Pancreas (tissue), 10 donors: ENCODE data around the gene ANGEL1. TPM values are rescaled to one million over a fixed set of nuclear protein-coding genes. Genes with fewer than 3 reads are reported as not detected.

Experiments used
- ATAC-seq, 4 donors: fragments of 200-7000 bp; cut with Tn5 transposase; one replicate each; pipeline versions ENCODE4 v1.8.0 to v1.9.1; 2020; ENCODE audit warnings: mild to moderate bottlenecking in 4 of 4, moderate library complexity in 4 of 4
- DNase-seq, 6 donors: peaks; one replicate each; pipeline ENCODE4 v3.0.0-alpha.2; 2020
- FAIRE-seq: peaks from 2 replicates; lab custom pipeline; 2012; peaks lifted over from hg19 to GRCh38; lab: Jason Lieb, UNC
- H3K27ac ChIP-seq, 4 donors: fragments of 200-600 bp; sonication (generic); 1 replicate in 3 of 4; 2 replicates in 1 of 4; pipeline versions ENCODE4 v1.5.0 to v1.8.0; 2020
- H3K27me3 ChIP-seq, 4 donors: fragments of 200-600 bp; one replicate each; pipeline ENCODE4 v1.8.0; 2021
- H3K36me3 ChIP-seq, 3 donors: fragments of 200-600 bp; sonication (generic) in 1 of 3; one replicate each; pipeline versions ENCODE4 v1.5.0 to v1.8.0; 2020 to 2021
- H3K4me1 ChIP-seq, 3 donors: fragments of 200-600 bp; one replicate each; pipeline ENCODE4 v1.8.0; 2021
- H3K4me3 ChIP-seq, 4 donors: fragments of 200-600 bp; sonication (generic) in 2 of 4; one replicate each; pipeline versions ENCODE4 v1.5.0 to v1.8.0; 2020 to 2021
- H3K9me3 ChIP-seq, 4 donors: fragments of 200-600 bp; one replicate each; pipeline ENCODE4 v1.8.0; 2021
- CTCF ChIP-seq, 4 donors: fragments of 200-600 bp; sonication (generic) in 3 of 4; IDR thresholded peaks; one replicate each; pipeline versions ENCODE4 v1.5.0 to v1.8.0; 2021; ENCODE audit warnings: antibody characterized with exemption in 4 of 4
- WGBS, 2 donors: extraction: QIAGEN DNeasy Blood & Tissue Kit; methylation state at CpG; one replicate each; pipeline ENCODE4 v1.1.7; 2013; 5-methylcytosine and 5-hydroxymethylcytosine counted together
- intact Hi-C, 3 donors: fragments of 100-400 bp; cut with DNase I; formaldehyde crosslinking; loops; one replicate each; pipeline versions ENCODE4 v1.11.1 to v1.14.2; 2022
- polyA plus RNA-seq, 2 donors: library from polyadenylated mRNA; stranded (reverse); fragments of 200-250 nt; gene quantifications; one replicate each; pipeline ENCODE4 v1.2.3, GENCODE V29; 2013
- total RNA-seq, 6 donors: library from RNA; stranded (reverse); fragmentation: NEBNext Ultra II Directional in 4 of 6; extraction: Animal tissue kit (Norgen Biotek cat#: 25700) in 4 of 6; gene quantifications; one replicate each; pipeline versions ENCODE4 v1.2.1 to v1.2.4, GENCODE V29; 2021 to 2023
- donor health status: healthy with polysubstance abuse.
- donor health status: DM: no; HTN: no; CAD: no; lungs with moderate emphysema.
- donor health status: DM: no; HTN: no; CAD: no.
- donor health status: control.
- donor health status: control.
- donor health status: Bipolar disorder and iron deficiency.
- donor health status: DM: yes; HTN: yes; CAD: no.
- donor health status: DM: no; HTN: no; CAD: no.
- donor health status: DM: no; HTN: no; CAD: no.
- donor health status: DM: yes; HTN: yes; CAD: no.

ANGEL1 gene
- total and polyA plus RNA-seq, 8 donors = 25.8 to 40.1 (median 30.5) TPM

GRCh38 chr14:76779221-76780057 lies 33.2 kb downstream of the ANGEL1 start:
- Histone ChIP-seq H3K27ac (no peak overlapping the region), H3K36me3 (peaks cover 0 to 20% (median 10%) of the 10 kb centered on the region in 3 donors), H3K4me1 (peaks cover 0 to 4% (median 0%) of the 10 kb centered on the region in 3 donors), H3K27me3 (no peaks in the 10 kb centered on the region), H3K9me3 (no peaks in the 10 kb centered on the region), H3K4me3 (no peak overlapping the region)
- 92 to 96% methylated on average over 7 of the region's 7 CpGs for WGBS, 2 donors
- ATAC-seq (no peak), FAIRE-seq (no peak), DNase-seq (peak in 1 of 6 donors; percentile 68)
- TF ChIP-seq CTCF (IDR thresholded peaks at IDR 0.05) = no peak
- intact Hi-C loops = loop anchor here in 1 of 3 donors (10.0 kb wide), 1 partner anchor 65 kb away; no protein-coding TSS in a partner anchor

GRCh38 chr14:76778546-76779215 lies 34.0 kb downstream of the ANGEL1 start:
- H3K4me1 ChIP-seq = peaks cover 0 to 8% (median 0%) of the 10 kb centered on the region in 3 donors
- DNase-seq (peak in 1 of 6 donors; percentile 69), ATAC-seq (no peak), FAIRE-seq (no peak)
- intact Hi-C loops = loop anchor here in 1 of 3 donors (10.0 kb wide), 1 partner anchor 64 kb away; no protein-coding TSS in a partner anchor
- 86 to 92% methylated on average over 16 of the region's 16 CpGs for WGBS, 2 donors
- no peaks in the 10 kb centered on the region for H3K27me3 ChIP-seq
- no peak for TF ChIP-seq CTCF (IDR thresholded peaks at IDR 0.05)
- no peak overlapping the region for H3K27ac ChIP-seq
- no peaks in the 10 kb centered on the region for H3K9me3 ChIP-seq
- peaks cover 0 to 12% (median 10%) of the 10 kb centered on the region in 3 donors for H3K36me3 ChIP-seq
- no peak overlapping the region for H3K4me3 ChIP-seq

- WGBS, 2 donors = 78 to 92% methylated on average over 9 of the region's 9 CpGs
- intact Hi-C loops = loop anchor here in 1 of 3 donors (10.0 kb wide), 1 partner anchor 63 kb away; no protein-coding TSS in a partner anchor
These were observed 35.0 kb downstream of the ANGEL1 start for GRCh38 chr14:76777721-76778120.

More at GRCh38 chr14:76777721-76778120, 35.0 kb downstream of the ANGEL1 start:
- ATAC-seq (no peak), DNase-seq (no peak), FAIRE-seq (no peak)
- peaks cover 0 to 8% (median 5%) of the 10 kb centered on the region in 3 donors for H3K36me3 ChIP-seq
- peaks cover 0 to 16% (median 0%) of the 10 kb centered on the region in 3 donors for H3K4me1 ChIP-seq
- H3K27me3 ChIP-seq = no peaks in the 10 kb centered on the region
- H3K4me3 ChIP-seq = no peak overlapping the region
- TF ChIP-seq CTCF (IDR thresholded peaks at IDR 0.05) = no peak
- H3K9me3 ChIP-seq = no peaks in the 10 kb centered on the region
- no peak overlapping the region for H3K27ac ChIP-seq
